Measurements from ENCODE around the gene DNM1. TPM values are rescaled to one million over a fixed set of nuclear protein-coding genes. Genes with fewer than 3 reads are reported as not detected.

The DNM1 gene
- total RNA-seq, 1 donor from 2014 or later, result 30.1 TPM

- TF ChIP-seq EZH2 (IDR thresholded peaks at IDR 0.05), result no peak
- no peak for TF ChIP-seq CTCF (IDR thresholded peaks at IDR 0.05)
- no peak for TF ChIP-seq EZH2phosphoT487 (IDR thresholded peaks at IDR 0.05)
- peak overlapping the region; percentile 92 for H3K4me3 Mint-ChIP-seq
- Histone ChIP-seq H3K4me2 (no peak overlapping the region), H3K36me3 (no peaks in the 10 kb centered on the region), H3K4me3 (no peak overlapping the region), H3K9ac (no peak overlapping the region), H4K20me1 (ENCODE audit: low read depth) (peaks cover 14% of the 10 kb centered on the region), H3K27me3 (no peaks in the 10 kb centered on the region), H3K79me2 (ENCODE audit: low read depth) (peaks cover 21% of the 10 kb centered on the region), H2AFZ (replicated peaks) (no peak overlapping the region), H3K27ac (no peak overlapping the region), H3K9me3 (ENCODE audit: low read depth) (no peaks in the 10 kb centered on the region), H3K4me1 (peaks cover 6% of the 10 kb centered on the region), H3F3A (ENCODE audit: low read depth) (no peaks in the 10 kb centered on the region)
- no peak overlapping the region for H3K27ac Mint-ChIP-seq
- no peaks in the 10 kb centered on the region for H3K9me3 Mint-ChIP-seq
- peaks cover 24% of the 10 kb centered on the region for H3K4me1 Mint-ChIP-seq
- H3K27me3 Mint-ChIP-seq (ENCODE audit: insufficient read depth, low read depth), result no peaks in the 10 kb centered on the region
- H3K36me3 Mint-ChIP-seq, result peaks cover 11% of the 10 kb centered on the region
- no peak for DNase-seq (ENCODE audit: low spot score)
These were observed 71.1 kb downstream of the DNM1 start for GRCh38 chr9:128274245-128274644.

DNA sequence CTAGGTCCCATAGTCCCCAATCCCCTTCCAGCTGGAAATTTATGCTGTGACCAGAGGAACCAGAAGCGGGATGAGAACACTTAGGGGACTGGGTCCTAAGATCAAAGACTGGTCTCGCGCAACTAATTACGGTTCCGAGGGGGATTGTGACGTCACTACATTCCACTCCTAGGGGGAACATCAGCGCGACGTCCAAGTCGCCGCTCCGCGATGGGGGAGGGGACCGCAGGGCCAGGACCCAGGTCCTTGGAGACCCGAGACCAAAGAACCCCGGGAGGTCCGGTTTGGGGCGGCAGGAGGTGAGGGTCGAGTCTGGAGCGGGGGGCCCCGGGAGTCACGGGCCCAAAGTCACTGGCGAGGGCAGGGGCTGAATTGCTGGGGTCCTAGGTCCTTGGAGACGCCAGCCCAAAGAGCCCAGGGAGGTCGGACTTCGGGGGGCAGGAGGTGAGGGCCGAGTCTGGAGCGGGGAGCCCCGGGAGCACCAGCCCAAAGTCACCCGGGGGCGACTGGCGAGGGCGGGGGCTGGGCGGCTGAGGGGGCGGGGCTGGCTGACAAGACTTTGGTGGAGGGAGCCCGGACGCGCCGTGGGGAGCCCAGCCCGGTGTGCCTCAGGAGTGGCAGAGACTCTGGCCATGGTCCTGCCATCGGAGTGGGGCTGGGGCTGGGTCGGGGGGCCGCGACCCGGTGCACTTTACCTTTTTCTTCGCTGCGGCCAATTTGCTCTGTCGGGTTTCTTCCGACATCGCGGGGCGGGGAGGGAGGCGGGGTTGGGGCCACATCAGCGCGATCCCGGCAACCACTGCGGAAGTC lies 72.2 kb downstream of the DNM1 start, which contains the start of gene GOLGA2:
GOLGA2 (minus strand) TSS at position 810 of the 810 bp plus-strand sequence; CDS start at position 779, 31 bp downstream.
- Mint-ChIP-seq H3K9me3 (no peaks in the 10 kb centered on the region), H3K27me3 (ENCODE audit: insufficient read depth, low read depth) (no peaks in the 10 kb centered on the region), H3K36me3 (peaks cover 14% of the 10 kb centered on the region), H3K4me3 (peak within 1 kb of the TSS; percentile 92), H3K27ac (peak within 1 kb of the TSS; percentile 93), H3K4me1 (peaks cover 26% of the 10 kb centered on the region)
- peak; percentile 82 for DNase-seq (ENCODE audit: low spot score)
- Histone ChIP-seq H3K9ac (peak within 1 kb of the TSS; percentile 61), H4K20me1 (ENCODE audit: low read depth) (peaks cover 14% of the 10 kb centered on the region), H3K4me2 (peak within 1 kb of the TSS; percentile 84), H3K4me3 (peak within 1 kb of the TSS; percentile 82), H3K36me3 (no peaks in the 10 kb centered on the region), H3K27me3 (no peaks in the 10 kb centered on the region), H3K27ac (no peak within 1 kb of the TSS), H3K4me1 (peaks cover 6% of the 10 kb centered on the region), H3F3A (ENCODE audit: low read depth) (no peaks in the 10 kb centered on the region), H2AFZ (replicated peaks) (peak within 1 kb of the TSS; percentile 81), H3K9me3 (ENCODE audit: low read depth) (no peaks in the 10 kb centered on the region), H3K79me2 (ENCODE audit: low read depth) (peaks cover 21% of the 10 kb centered on the region)
- TF ChIP-seq CTCF (IDR thresholded peaks at IDR 0.05) (no peak), EZH2 (IDR thresholded peaks at IDR 0.05) (no peak), EZH2phosphoT487 (IDR thresholded peaks at IDR 0.05) (no peak)

- peaks cover 26% of the 10 kb centered on the region for H3K4me1 Mint-ChIP-seq
- Histone ChIP-seq H3K9ac (peak within 1 kb of the TSS; percentile 61), H3K4me2 (peak within 1 kb of the TSS; percentile 84), H3K4me3 (peak within 1 kb of the TSS; percentile 82), H2AFZ (replicated peaks) (peak within 1 kb of the TSS; percentile 81), H3F3A (ENCODE audit: low read depth) (no peaks in the 10 kb centered on the region), H3K27me3 (no peaks in the 10 kb centered on the region), H3K9me3 (ENCODE audit: low read depth) (no peaks in the 10 kb centered on the region), H3K27ac (no peak within 1 kb of the TSS), H3K36me3 (no peaks in the 10 kb centered on the region), H3K4me1 (peaks cover 6% of the 10 kb centered on the region), H4K20me1 (ENCODE audit: low read depth) (peaks cover 14% of the 10 kb centered on the region), H3K79me2 (ENCODE audit: low read depth) (peaks cover 21% of the 10 kb centered on the region)
- no peaks in the 10 kb centered on the region for H3K9me3 Mint-ChIP-seq
- peak; percentile 100 for DNase-seq (ENCODE audit: low spot score)
- H3K27me3 Mint-ChIP-seq (ENCODE audit: insufficient read depth, low read depth), result no peaks in the 10 kb centered on the region
- H3K27ac Mint-ChIP-seq, result peak within 1 kb of the TSS; percentile 72
- H3K36me3 Mint-ChIP-seq, result peaks cover 16% of the 10 kb centered on the region
- TF ChIP-seq CTCF (IDR thresholded peaks at IDR 0.05), result no peak
- TF ChIP-seq EZH2phosphoT487 (IDR thresholded peaks at IDR 0.05), result no peak
- no peak for TF ChIP-seq EZH2 (IDR thresholded peaks at IDR 0.05)
- peak within 1 kb of the TSS; percentile 92 for H3K4me3 Mint-ChIP-seq
These were observed 72.9 kb downstream of the DNM1 start, which contains the start of gene SWI5 for GRCh38 chr9:128276008-128276573. Gene SWI5 (plus strand): TSS chr9:128276276.

All from neural progenitor cell (in vitro differentiated cells).